PC-9 (cell line): ENCODE measurements around the gene ANKRD2. TPM values are rescaled to one million over a fixed set of nuclear protein-coding genes. Genes with fewer than 3 reads are reported as not detected.

Source experiments
- BruUV-seq: library from RNA; stranded (reverse); fragments of 400-500 nt; replicated peaks from 2 replicates; lab custom pipeline; 2021; lab: Mats Ljungman, UMichigan
- CTCF ChIA-PET: fragments of 300-600 bp; sonication (Branson Sonifier 250); formaldehyde crosslinking; loops from one replicate; lab custom pipeline; 2022; ENCODE audit warnings: antibody characterized with exemption; lab: Charles Lee
- POLR2A ChIA-PET: fragments of 300-600 bp; sonication (Branson Sonifier 250); formaldehyde crosslinking; loops from one replicate; lab custom pipeline; 2022; ENCODE audit warnings: antibody characterized with exemption; ENCODE audit not compliant: unreplicated experiment; lab: Charles Lee
- DNase-seq, 2 experiments: peaks; one replicate each; pipeline versions ENCODE4 v3.0.0 to v3.0.0-alpha.2; 2015 to 2022; ENCODE audit warnings: mixed read lengths in 1 of 2
- H2AFZ ChIP-seq: fragments of 200-600 bp; sonication (generic); 2 replicates; pipeline ENCODE4 v1.8.1; 2017; ENCODE audit warnings: antibody characterized with exemption
- H3F3A ChIP-seq: fragments of 200-600 bp; sonication (generic); 2 replicates; pipeline ENCODE4 v1.8.1; 2017; ENCODE audit warnings: antibody characterized with exemption, mild to moderate bottlenecking, low read depth; ENCODE audit not compliant: insufficient read depth
- H3K27ac ChIP-seq: fragments of 200-600 bp; sonication (generic); 2 replicates; pipeline ENCODE4 v1.6.1; 2016; ENCODE audit warnings: mixed run types
- H3K27me3 ChIP-seq: fragments of 200-600 bp; sonication (generic); 2 replicates; pipeline ENCODE4 v1.6.1; 2016; ENCODE audit warnings: low read depth, mixed run types; ENCODE audit not compliant: insufficient read depth
- H3K36me3 ChIP-seq: fragments of 200-600 bp; sonication (generic); 2 replicates; pipeline ENCODE4 v1.6.1; 2016; ENCODE audit warnings: low read depth, mixed run types
- H3K4me1 ChIP-seq: fragments of 200-600 bp; sonication (generic); replicated peaks from 2 replicates; pipeline ENCODE4 v1.6.1; 2016; ENCODE audit warnings: mixed run types; ENCODE audit not compliant: insufficient read depth
- H3K4me2 ChIP-seq: fragments of 200-600 bp; sonication (generic); 2 replicates; pipeline ENCODE4 v1.6.1; 2017; ENCODE audit warnings: mixed run types
- H3K4me3 ChIP-seq: fragments of 200-600 bp; sonication (generic); 2 replicates; pipeline ENCODE4 v1.6.1; 2016; ENCODE audit warnings: mixed run types
- H3K79me2 ChIP-seq: fragments of 200-600 bp; sonication (generic); 2 replicates; pipeline ENCODE4 v1.6.1; 2017; ENCODE audit warnings: low read depth, mixed run types
- H3K9me2 ChIP-seq: fragments of 200-600 bp; sonication (generic); 2 replicates; pipeline ENCODE4 v1.8.1; 2017; ENCODE audit warnings: mild to moderate bottlenecking; ENCODE audit not compliant: insufficient read depth
- H3K9me3 ChIP-seq: fragments of 200-600 bp; sonication (generic); 2 replicates; pipeline ENCODE4 v1.8.1; 2016; ENCODE audit warnings: low read depth; ENCODE audit not compliant: insufficient read depth
- H4K20me1 ChIP-seq: fragments of 200-600 bp; sonication (generic); 2 replicates; pipeline ENCODE4 v1.8.1; 2017; ENCODE audit not compliant: insufficient read depth
- CTCF ChIP-seq: fragments of 200-600 bp; sonication (generic); conservative IDR thresholded peaks from 2 replicates; pipeline ENCODE4 v1.6.1; 2017; ENCODE audit warnings: mixed run types, antibody characterized with exemption, mild to moderate bottlenecking, moderate library complexity
- EZH2 ChIP-seq: fragments of 200-600 bp; sonication (generic); IDR thresholded peaks from 2 replicates; pipeline ENCODE4 v1.8.0; 2017; ENCODE audit warnings: antibody characterized with exemption, low read depth
- intact Hi-C: fragments of 100-400 bp; cut with micrococcal nuclease; formaldehyde crosslinking; loops from one replicate; pipeline ENCODE4 v1.10.0; 2022; ENCODE audit not compliant: unreplicated experiment
- total RNA-seq: library from RNA; stranded (reverse); gene quantifications from 2 replicates; pipeline ENCODE4 v1.2.3, GENCODE V29; 2021

The ANKRD2 gene
- total RNA-seq, 1 experiment from 2014 or later: 8.4 TPM

- Histone ChIP-seq H3F3A (no peaks in the 10 kb centered on the region), H3K4me1 (no peaks in the 10 kb centered on the region), H3K9me3 (no peaks in the 10 kb centered on the region), H3K27me3 (no peaks in the 10 kb centered on the region), H3K36me3 (no peaks in the 10 kb centered on the region), H3K79me2 (no peaks in the 10 kb centered on the region), H3K27ac (no peak overlapping the region), H3K9me2 (no peaks in the 10 kb centered on the region), H3K4me2 (no peak overlapping the region), H4K20me1 (no peaks in the 10 kb centered on the region), H3K4me3 (no peak overlapping the region), H2AFZ (no peak overlapping the region)
- intact Hi-C loops: no loop called here
- POLR2A ChIA-PET: no interaction called here
- CTCF ChIA-PET: no interaction called here
- BruUV-seq: no TSS peak
- TF ChIP-seq CTCF (no peak), EZH2 (no peak)
- peak in 1 of 2 experiments; percentile 45 for DNase-seq
Observed at GRCh38 chr10:97531401-97531986, 41.1 kb upstream of the ANKRD2 start.

GRCh38 chr10:97532935-97533671, 39.5 kb upstream of the ANKRD2 start:
- intact Hi-C loops: no loop called here
- H3K4me3 ChIP-seq: no peak overlapping the region
- no peaks in the 10 kb centered on the region for H3K9me3 ChIP-seq
- no peak for TF ChIP-seq EZH2
- TF ChIP-seq CTCF: no peak
- ChIA-PET CTCF (no interaction called here), POLR2A (no interaction called here)
- H3K36me3 ChIP-seq: no peaks in the 10 kb centered on the region
- H3K27ac ChIP-seq: no peak overlapping the region
- H3K4me2 ChIP-seq: no peak overlapping the region
- no peaks in the 10 kb centered on the region for H3F3A ChIP-seq
- H3K9me2 ChIP-seq: no peaks in the 10 kb centered on the region
- BruUV-seq: no TSS peak
- H3K4me1 ChIP-seq: no peaks in the 10 kb centered on the region
- no peak for DNase-seq
- H4K20me1 ChIP-seq: no peaks in the 10 kb centered on the region
- H3K79me2 ChIP-seq: no peaks in the 10 kb centered on the region
- no peaks in the 10 kb centered on the region for H3K27me3 ChIP-seq
- H2AFZ ChIP-seq: no peak overlapping the region

GRCh38 chr10:97533888-97534287, 38.7 kb upstream of the ANKRD2 start:
- Histone ChIP-seq H3F3A (no peaks in the 10 kb centered on the region), H3K79me2 (no peaks in the 10 kb centered on the region), H2AFZ (no peak overlapping the region), H3K9me3 (no peaks in the 10 kb centered on the region), H3K27ac (no peak overlapping the region), H3K27me3 (no peaks in the 10 kb centered on the region), H4K20me1 (no peaks in the 10 kb centered on the region), H3K36me3 (no peaks in the 10 kb centered on the region), H3K4me2 (no peak overlapping the region), H3K4me1 (peaks cover 6% of the 10 kb centered on the region), H3K4me3 (no peak overlapping the region), H3K9me2 (no peaks in the 10 kb centered on the region)
- DNase-seq: no peak
- intact Hi-C loops: no loop called here
- CTCF ChIA-PET: interaction anchor here (0.6 to 0.7 kb wide), 2 partner anchors 13 to 1160 kb away, joined by 5 to 6 read pairs; no protein-coding TSS in a partner anchor
- TF ChIP-seq EZH2 (no peak), CTCF (no peak)
- BruUV-seq: no TSS peak
- POLR2A ChIA-PET: no interaction called here
